COLO829 (cell line): ENCODE data around the gene IL15.
"Not testable (repeated sequence)": the region's sequence is repeated elsewhere in the genome, so short reads cannot be mapped to it uniquely, and the experiment has no call there.

ENCODE experiments used
- DNase-seq: peaks from one replicate; pipeline ENCODE4 v3.0.0; 2012; ENCODE audit warnings: low spot score

IL15 gene

DNA sequence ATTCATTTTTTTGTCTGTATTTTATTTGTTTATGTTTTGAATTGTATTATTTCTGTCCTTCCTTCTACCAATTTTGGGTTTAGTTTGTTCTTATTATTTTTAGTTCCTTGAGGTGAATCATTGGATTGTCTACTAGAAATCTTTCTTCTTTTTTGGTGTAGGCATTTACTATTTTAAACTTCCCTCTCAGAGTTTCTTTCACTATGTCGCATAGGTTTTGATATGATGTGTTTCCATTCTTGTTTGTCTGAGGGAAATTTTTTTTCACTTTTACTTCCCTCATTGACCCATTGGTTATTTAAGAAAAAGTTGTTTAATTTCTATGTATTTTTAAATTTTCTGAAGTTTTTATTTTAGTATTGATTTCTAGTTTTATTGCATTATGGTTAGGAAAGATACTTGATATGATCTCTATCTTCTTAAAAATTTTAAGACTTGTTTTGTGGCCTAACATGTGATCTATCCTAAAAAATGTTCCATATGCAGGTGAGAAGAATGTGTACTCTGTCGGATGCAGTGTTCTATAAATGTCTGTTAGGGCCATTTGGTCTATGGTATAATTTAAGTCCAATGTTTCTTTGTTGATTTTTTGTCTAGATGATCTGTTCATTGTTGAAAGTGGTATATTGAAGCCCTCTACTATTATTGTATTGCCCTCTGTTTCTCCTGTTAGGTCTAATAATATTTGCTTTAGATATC, 68.8 kb downstream of the IL15 start:
- no peak for DNase-seq

- no peak for DNase-seq
These were observed 69.5 kb downstream of the IL15 start for GRCh38 chr4:141705747-141706377.

- DNase-seq: no peak
These were observed 70.1 kb downstream of the IL15 start for GRCh38 chr4:141706445-141706844.

DNA sequence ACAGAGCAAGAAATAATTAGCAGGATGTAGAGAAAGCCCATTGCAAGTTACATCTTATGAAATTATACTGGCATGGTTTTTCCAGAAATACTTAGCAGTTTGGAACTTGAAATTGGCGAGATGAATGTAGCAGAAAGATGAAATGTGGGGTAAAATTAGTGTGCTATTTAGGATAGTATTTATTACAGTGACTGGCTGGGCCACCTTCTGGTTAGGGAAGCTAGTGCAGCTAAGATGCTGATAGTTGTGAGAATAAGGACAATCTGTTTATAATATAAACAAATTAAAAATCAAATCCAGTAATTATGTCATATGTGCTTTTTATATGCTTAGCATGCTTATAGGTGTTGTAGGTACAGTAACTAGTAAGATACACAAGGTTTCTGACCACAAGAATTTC, 74.8 kb downstream of the IL15 start:
- DNase-seq: peak; percentile 18

DNA sequence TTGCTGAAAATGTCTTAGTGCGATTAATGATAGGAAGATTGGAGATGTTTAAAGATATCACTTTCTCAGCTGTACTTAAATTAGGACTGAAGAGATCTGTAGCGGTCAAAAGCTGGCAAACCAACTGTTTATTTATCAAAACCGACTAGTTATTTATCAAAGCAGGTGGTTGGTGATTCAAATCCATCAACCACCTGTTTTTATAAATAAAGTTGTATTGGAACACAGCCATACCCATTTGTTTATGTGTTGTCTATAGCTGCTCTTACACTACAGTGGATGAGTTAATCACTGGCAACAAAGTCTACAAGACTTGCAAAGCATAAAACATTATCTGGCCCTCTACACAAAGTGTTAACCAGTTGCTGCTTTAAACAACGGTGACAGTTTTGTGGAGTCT, 76.8 kb downstream of the IL15 start:
- DNase-seq: no peak

GRCh38 chr4:141713771-141714445, 77.5 kb downstream of the IL15 start:
- DNase-seq: no peak

DNA sequence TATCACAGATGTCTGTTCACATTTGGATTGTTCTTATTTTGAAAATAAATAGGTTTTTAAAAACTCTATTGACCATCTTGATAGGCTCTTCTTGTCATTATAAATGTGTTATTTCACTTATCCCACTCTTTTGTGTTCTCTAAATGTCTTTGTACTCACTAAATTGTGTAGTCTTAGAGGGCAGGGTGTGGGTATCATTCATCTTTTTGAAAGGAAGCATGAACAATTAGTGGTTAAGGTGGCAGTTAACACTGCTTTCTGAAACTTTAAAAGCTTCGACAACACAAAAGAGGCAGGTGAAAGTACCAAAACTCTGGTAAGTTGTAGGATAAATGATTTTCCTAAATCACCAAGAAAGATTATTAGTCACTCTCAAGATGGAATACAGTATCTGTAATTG, 83.2 kb downstream of the IL15 start:
- no peak for DNase-seq

GRCh38 chr4:141721174-141721573, 84.8 kb downstream of the IL15 start:
- DNase-seq: no peak

GRCh38 chr4:141724646-141725045, 88.3 kb downstream of the IL15 start:
- no peak for DNase-seq

DNA sequence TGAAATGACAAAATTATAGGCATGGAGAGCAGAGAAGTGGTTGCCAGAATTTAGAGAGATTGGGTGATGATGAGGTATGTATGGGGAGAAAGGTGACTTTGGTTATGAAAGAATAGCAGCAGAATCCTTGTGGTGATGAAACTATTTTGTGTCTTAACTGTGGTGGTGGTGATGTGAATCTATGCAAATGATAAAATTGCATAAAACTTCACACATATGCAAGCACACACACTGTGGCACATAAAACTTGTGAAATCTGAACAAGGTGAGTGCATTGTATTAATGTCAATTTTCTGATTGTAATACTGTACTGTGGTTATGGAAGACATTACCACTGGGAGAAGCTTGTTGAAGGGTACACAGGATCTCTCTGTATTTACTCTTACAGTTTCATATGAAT, 91.0 kb downstream of the IL15 start:
- no peak for DNase-seq

- no peak for DNase-seq
These were observed 94.4 kb downstream of the IL15 start for GRCh38 chr4:141730805-141731204.

GRCh38 chr4:141731481-141731880, 95.1 kb downstream of the IL15 start:
- DNase-seq: no peak

- no peak for DNase-seq
These were observed 103.3 kb downstream of the IL15 start for GRCh38 chr4:141739636-141740035.

DNA sequence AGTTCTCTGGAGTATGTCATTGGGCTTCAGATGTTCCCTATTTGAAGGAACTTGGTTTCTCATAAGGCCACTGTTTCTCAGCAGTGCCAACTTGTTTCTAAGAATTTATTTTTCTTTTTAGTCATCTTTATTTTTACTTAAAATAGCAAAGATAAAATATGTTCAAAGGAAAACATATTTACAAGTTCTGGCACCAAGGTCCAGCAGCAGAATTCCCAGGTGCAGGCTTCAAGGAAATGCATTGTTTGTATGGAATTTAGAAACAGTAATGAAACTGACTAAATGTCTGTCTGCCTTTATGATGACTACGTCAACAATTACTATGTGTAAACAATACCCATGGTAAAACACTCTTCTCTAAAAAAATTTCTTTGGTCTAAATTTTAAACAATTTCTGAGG, 109.6 kb downstream of the IL15 start:
- no peak for DNase-seq

DNA sequence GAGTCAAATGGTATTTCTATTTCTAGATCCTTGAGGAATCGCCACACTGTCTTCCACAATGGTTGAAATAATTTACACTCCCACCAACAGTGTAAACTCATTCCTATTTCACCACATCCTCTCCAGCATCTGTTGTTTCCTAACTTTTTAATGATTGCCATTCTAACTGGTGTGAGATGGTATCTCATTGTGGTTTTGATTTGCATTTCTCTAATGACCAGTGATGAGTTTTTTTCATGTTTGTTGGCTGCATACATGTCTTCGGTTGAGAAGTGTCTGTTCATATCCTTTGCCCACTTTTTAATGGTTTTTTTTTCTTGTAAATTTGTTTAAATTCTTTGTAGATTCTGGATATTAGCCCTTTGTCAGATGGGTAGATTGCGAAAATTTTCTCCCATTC, 115.4 kb downstream of the IL15 start:
- not testable (repeated sequence) for DNase-seq

GRCh38 chr4:141757287-141757686, 120.9 kb downstream of the IL15 start:
- DNase-seq: no peak

- no peak for DNase-seq
These were observed 123.5 kb downstream of the IL15 start for GRCh38 chr4:141759796-141760425.

- DNase-seq: no peak
These were observed 125.5 kb downstream of the IL15 start for GRCh38 chr4:141761926-141762325.

- DNase-seq: no peak
These were observed 127.0 kb downstream of the IL15 start for GRCh38 chr4:141763374-141763773.

DNA sequence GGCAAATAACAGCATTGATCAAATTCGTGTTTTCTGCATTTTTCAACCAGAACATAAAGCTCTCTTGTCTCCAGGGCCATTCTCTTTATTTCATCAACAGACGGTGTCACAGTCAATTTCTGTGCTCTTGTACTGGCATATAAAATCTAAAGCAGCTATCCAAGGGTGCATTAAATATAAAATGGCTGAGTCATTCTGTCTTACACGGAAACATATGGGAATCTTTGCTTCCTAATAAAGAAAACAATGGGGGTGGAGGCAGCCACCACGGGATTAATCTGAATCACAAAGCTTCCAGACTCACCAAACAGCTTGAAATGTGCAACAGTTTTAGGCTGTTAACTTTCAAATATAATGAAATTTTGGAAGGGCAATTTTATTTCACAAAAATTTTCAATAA, 132.6 kb downstream of the IL15 start:
- peak; percentile 31 for DNase-seq

DNA sequence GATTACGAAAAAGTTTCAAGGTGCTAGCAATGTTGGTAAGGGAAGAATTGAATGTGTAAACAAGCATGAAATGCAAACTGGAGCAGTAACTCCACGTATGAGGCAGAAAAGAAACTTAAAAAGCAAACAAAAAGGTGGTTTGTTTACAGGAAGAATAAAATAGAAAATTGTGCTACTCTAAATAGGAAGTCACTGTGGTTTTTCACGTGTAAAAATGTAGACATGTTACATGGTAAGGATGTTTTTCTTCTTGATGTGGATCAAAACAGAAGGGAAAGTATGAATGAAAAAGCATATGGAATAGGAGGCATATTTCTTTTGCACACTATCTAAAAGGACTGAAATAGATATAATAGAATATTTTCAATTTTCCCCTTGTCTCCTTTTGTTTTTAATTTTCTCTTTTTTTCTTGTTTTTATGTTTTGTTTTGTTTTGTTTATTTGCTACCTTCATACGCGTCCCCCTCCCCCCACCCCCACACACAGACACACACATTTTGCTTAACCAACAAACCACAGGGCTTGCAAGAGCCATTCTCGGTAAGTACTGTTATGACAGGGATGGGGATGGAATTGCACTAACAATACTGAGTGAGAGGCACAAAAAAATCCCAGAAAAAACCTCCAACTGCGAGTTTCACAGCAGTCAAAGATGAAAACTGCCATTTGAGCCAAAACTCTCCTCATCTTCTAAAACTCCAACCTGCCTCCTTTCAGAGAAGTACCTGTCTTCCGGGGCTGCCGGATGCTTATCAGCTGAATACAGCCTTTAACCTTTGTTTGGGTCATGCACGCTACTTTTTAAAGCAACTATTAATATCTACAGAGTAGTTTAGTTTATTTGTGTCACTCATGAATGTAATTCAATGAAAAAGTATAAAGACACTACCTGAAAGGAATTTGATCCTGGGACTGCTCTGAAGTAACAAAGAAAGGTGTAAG, 135.8 kb downstream of the IL15 start:
- no peak for DNase-seq

DNA sequence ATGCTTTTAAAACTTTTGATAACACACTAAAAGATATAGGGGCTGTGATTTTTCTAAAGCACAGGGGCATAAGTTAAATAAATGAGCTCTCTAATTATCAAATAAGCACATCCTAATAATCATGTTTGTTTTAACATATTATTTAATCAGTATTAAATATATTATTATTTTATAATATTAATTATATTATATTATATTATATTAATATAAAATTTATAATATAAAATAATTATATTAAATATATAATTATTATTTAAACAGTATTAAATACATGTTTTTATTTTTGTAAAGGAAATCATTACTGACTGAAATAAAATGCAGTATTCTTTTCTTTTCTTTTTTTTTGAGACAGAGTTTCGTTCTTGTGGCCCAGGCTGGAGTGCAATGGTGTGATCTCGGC, 136.5 kb downstream of the IL15 start:
- DNase-seq: no peak
